Mononuclear cell (primary cell): Measurements from ENCODE around the gene SUPT6H. TPM values are rescaled to one million over a fixed set of nuclear protein-coding genes. Genes with fewer than 3 reads are reported as not detected.

ENCODE experiments used
- H3K27me3 ChIP-seq: 2 replicates; pipeline ENCODE4 v1.6.0; 2011; ENCODE audit warnings: low read length, control low read depth; ENCODE audit not compliant: insufficient read depth
- H3K4me1 ChIP-seq: 2 replicates; pipeline ENCODE4 v1.5.1; 2011; ENCODE audit warnings: mild to moderate bottlenecking, low read length, control low read depth; ENCODE audit not compliant: insufficient read depth
- H3K4me3 ChIP-seq: 2 replicates; pipeline ENCODE4 v1.5.1; 2011; ENCODE audit warnings: mild to moderate bottlenecking, low read length, moderate library complexity
- H3K9me3 ChIP-seq: 2 replicates; pipeline ENCODE4 v1.5.1; 2011; ENCODE audit warnings: low read depth, mild to moderate bottlenecking, control low read depth, low read length
- total RNA-seq: library from RNA; depleted of rRNA; stranded (reverse); fragments of >200 nt; gene quantifications from one replicate; pipeline ENCODE4 v1.2.3, GENCODE V29; 2012

The SUPT6H gene
- total RNA-seq, 1 donor, result 80.9 TPM

GRCh38 chr17:28741358-28742349 is 79.6 kb downstream of the SUPT6H start:
- Histone ChIP-seq H3K4me1 (peaks cover 82% of the 10 kb centered on the region), H3K4me3 (no peak overlapping the region), H3K9me3 (no peaks in the 10 kb centered on the region), H3K27me3 (peaks cover 9% of the 10 kb centered on the region)

GRCh38 chr17:28743243-28744103 is 81.5 kb downstream of the SUPT6H start, which contains the start of gene TRAF4:
Gene TRAF4, plus strand, starts transcription at chr17:28744011. Its CDS starts 102 bp downstream, at chr17:28744113.
- peaks cover 9% of the 10 kb centered on the region for H3K27me3 ChIP-seq
- H3K4me1 ChIP-seq, result peaks cover 71% of the 10 kb centered on the region
- peak within 1 kb of the TSS; percentile 52 for H3K4me3 ChIP-seq
- no peaks in the 10 kb centered on the region for H3K9me3 ChIP-seq

- peaks cover 62% of the 10 kb centered on the region for H3K4me1 ChIP-seq
- no peaks in the 10 kb centered on the region for H3K9me3 ChIP-seq
- peaks cover 9% of the 10 kb centered on the region for H3K27me3 ChIP-seq
- peak overlapping the region; percentile 52 for H3K4me3 ChIP-seq
Measured at GRCh38 chr17:28744104-28744971, 82.3 kb downstream of the SUPT6H start.

- Histone ChIP-seq H3K4me1 (peaks cover 62% of the 10 kb centered on the region), H3K9me3 (no peaks in the 10 kb centered on the region), H3K4me3 (peak overlapping the region; percentile 52), H3K27me3 (peaks cover 9% of the 10 kb centered on the region)
Measured at GRCh38 chr17:28744972-28745785, 83.2 kb downstream of the SUPT6H start.

- Histone ChIP-seq H3K9me3 (no peaks in the 10 kb centered on the region), H3K4me3 (no peak overlapping the region), H3K4me1 (peaks cover 55% of the 10 kb centered on the region), H3K27me3 (peaks cover 9% of the 10 kb centered on the region)
Measured at GRCh38 chr17:28745786-28746411, 83.9 kb downstream of the SUPT6H start.

- Histone ChIP-seq H3K9me3 (no peaks in the 10 kb centered on the region), H3K4me1 (peaks cover 48% of the 10 kb centered on the region), H3K4me3 (no peak overlapping the region), H3K27me3 (peaks cover 9% of the 10 kb centered on the region)
Measured at GRCh38 chr17:28746611-28747050, 84.6 kb downstream of the SUPT6H start.

- Histone ChIP-seq H3K9me3 (no peaks in the 10 kb centered on the region), H3K4me1 (peaks cover 43% of the 10 kb centered on the region), H3K4me3 (no peak overlapping the region), H3K27me3 (peaks cover 9% of the 10 kb centered on the region)
Measured at GRCh38 chr17:28747051-28747691, 85.2 kb downstream of the SUPT6H start.

- no peaks in the 10 kb centered on the region for H3K9me3 ChIP-seq
- H3K27me3 ChIP-seq, result peaks cover 9% of the 10 kb centered on the region
- no peak overlapping the region for H3K4me3 ChIP-seq
- H3K4me1 ChIP-seq, result peaks cover 33% of the 10 kb centered on the region
Measured at GRCh38 chr17:28747801-28748750, 86.1 kb downstream of the SUPT6H start.

GRCh38 chr17:28748852-28749515 is 87.0 kb downstream of the SUPT6H start:
- Histone ChIP-seq H3K4me3 (no peak overlapping the region), H3K9me3 (no peaks in the 10 kb centered on the region), H3K4me1 (peaks cover 27% of the 10 kb centered on the region), H3K27me3 (peaks cover 9% of the 10 kb centered on the region)

- Histone ChIP-seq H3K9me3 (no peaks in the 10 kb centered on the region), H3K4me3 (no peak overlapping the region), H3K4me1 (peaks cover 23% of the 10 kb centered on the region), H3K27me3 (peaks cover 5% of the 10 kb centered on the region)
Measured at GRCh38 chr17:28749516-28750177, 87.6 kb downstream of the SUPT6H start.
